SH-SY5Y (cell line): Measurements from ENCODE around the gene GUCY2C.

Experiments
- GATA2 ChIP-seq: IDR thresholded peaks from 2 replicates; pipeline ENCODE4 v1.6.1; 2011; ENCODE audit warnings: mild to moderate bottlenecking, low read depth, low read length
- GATA3 ChIP-seq: IDR thresholded peaks from 2 replicates; pipeline ENCODE4 v1.6.1; 2011; ENCODE audit warnings: low read depth, mild to moderate bottlenecking, low read length, moderate library complexity

GRCh38 chr12:14663002-14663401 lies 33.4 kb downstream of the GUCY2C start:
- TF ChIP-seq GATA3: no peak
- TF ChIP-seq GATA2: no peak
